Spleen (tissue), 7 donors: Measurements from ENCODE around the gene SRRT.
"Not testable (repeated sequence)": the region's sequence is repeated elsewhere in the genome, so short reads cannot be mapped to it uniquely, and the experiment has no call there.

Source experiments
- CTCF ChIP-seq, 11 experiments: fragments of 200-600 bp in 7 of 11; fragments of 450-650 bp in 4 of 11; sonication (generic) in 4 of 11; IDR thresholded peaks in 8 of 11; conservative IDR thresholded peaks in 3 of 11; 1 replicate in 7 of 11; 2 replicates in 4 of 11; pipeline versions ENCODE4 v1.4.0 to v1.8.0; 2016 to 2021; ENCODE audit warnings: antibody characterized with exemption in 11 of 11, inconsistent platforms in 4 of 11, mild to moderate bottlenecking in 1 of 11
- POLR2A ChIP-seq, 3 donors: fragments of 450-650 bp; IDR thresholded peaks; one replicate each; pipeline ENCODE4 v1.5.1; 2017; ENCODE audit warnings: antibody characterized with exemption in 3 of 3, mild to moderate bottlenecking in 1 of 3
- donor health status: DM: no; HTN: no; CAD: no; lungs with moderate emphysema.
- donor health status: DM: no; HTN: no; CAD: no.
- donor health status: DM: no; HTN: no; CAD: no.

DNA sequence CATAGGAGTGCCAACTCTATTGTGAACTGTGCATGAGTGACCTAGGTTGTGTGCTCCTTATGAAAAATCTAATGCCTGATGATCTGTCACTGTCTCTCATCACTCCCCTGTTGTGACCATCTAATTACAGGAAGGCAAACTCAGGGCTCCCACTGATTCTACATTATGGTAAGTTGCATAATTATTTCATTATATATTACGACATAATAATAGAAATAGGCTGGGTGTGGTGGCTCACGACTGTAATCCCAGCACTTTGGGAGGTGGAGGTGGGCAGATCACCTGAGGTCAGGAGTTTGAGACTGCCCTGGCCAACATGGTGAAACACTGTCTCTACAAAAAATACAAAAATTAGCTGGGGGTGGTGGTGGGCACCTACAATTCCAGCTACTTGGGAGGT is 60.5 kb downstream of the SRRT start:
- TF ChIP-seq POLR2A (IDR thresholded peaks at IDR 0.05); CTCF (IDR thresholded peaks at IDR 0.05 in 8 of 11, conservative IDR thresholded peaks at IDR 0.05 in 3 of 11): not testable (repeated sequence)
